ENCODE measurements around the gene CSF1R. TPM values are rescaled to one million over a fixed set of nuclear protein-coding genes. Genes with fewer than 3 reads are reported as not detected.

Gene CSF1R
- polyA plus RNA-seq, 1 donor (not counting 4 experiments of a cell fraction or from before 2014, with no cell fraction given) = not detected

GRCh38 chr5:150120062-150120441, 33.7 kb upstream of the CSF1R start:
- no peak overlapping the region for H2AFZ ChIP-seq (ENCODE audit: control insufficient read depth, low read length)
- H3K4me1 ChIP-seq (ENCODE audit: control insufficient read depth, extremely low read depth, insufficient read depth, low read length) = peaks cover 3% of the 10 kb centered on the region
- no peak overlapping the region for H3K4me3 ChIP-seq (ENCODE audit: control insufficient read depth in 2 of 3, extremely low read depth in 1 of 3, insufficient read depth in 2 of 3, low read depth in 1 of 3, low read length in 3 of 3)
- no peak overlapping the region for H3K27ac ChIP-seq (ENCODE audit: control insufficient read depth, insufficient read depth, low read length)
- no peaks in the 10 kb centered on the region for H3K9me3 ChIP-seq (ENCODE audit: control insufficient read depth, low read depth, low read length)
- no peak overlapping the region for H3K9ac ChIP-seq (ENCODE audit: control insufficient read depth, extremely low read depth, insufficient read depth, low read length)
- peaks cover 4% of the 10 kb centered on the region for H3K27me3 ChIP-seq (ENCODE audit: control insufficient read depth, extremely low read depth, insufficient read depth, low read length)
- no peak overlapping the region for H3K4me2 ChIP-seq (ENCODE audit: control insufficient read depth, extremely low read depth, insufficient read depth, low read depth, low read length)
- H4K20me1 ChIP-seq (ENCODE audit: control insufficient read depth, extremely low read depth, insufficient read depth, low read length) = no peaks in the 10 kb centered on the region
- dilution Hi-C loops (cut with MboI; ENCODE audit: extremely low pct_ligation_motif_present, low sequenced_read_pairs) = no loop called here
- no peaks in the 10 kb centered on the region for H3K9me1 ChIP-seq (ENCODE audit: control insufficient read depth, extremely low read depth, insufficient read depth, low read length)
- TF ChIP-seq EZH2 (IDR thresholded peaks at IDR 0.05; ENCODE audit: low read length) = no peak
- no peak for TF ChIP-seq CTCF (optimal IDR thresholded peaks at IDR 0.05 in 1 of 3, IDR thresholded peaks at IDR 0.05 in 1 of 3, conservative IDR thresholded peaks at IDR 0.05 in 1 of 3; ENCODE audit: extremely low read depth in 1 of 3, insufficient read depth in 2 of 3, low read length in 3 of 3)
- H3K36me3 ChIP-seq (ENCODE audit: control insufficient read depth in 2 of 2, extremely low read depth in 1 of 2, insufficient read depth in 2 of 2, low read length in 2 of 2) = no peaks in the 10 kb centered on the region
- H3K79me2 ChIP-seq (ENCODE audit: control insufficient read depth, insufficient read depth, low read length) = no peaks in the 10 kb centered on the region
- DNase-seq (ENCODE audit: low read depth, low spot score) (no peak), FAIRE-seq (no peak)

- TF ChIP-seq CTCF (optimal IDR thresholded peaks at IDR 0.05 in 1 of 3, IDR thresholded peaks at IDR 0.05 in 1 of 3, conservative IDR thresholded peaks at IDR 0.05 in 1 of 3; ENCODE audit: extremely low read depth in 1 of 3, insufficient read depth in 2 of 3, low read length in 3 of 3) = peak in 1 of 3 experiments; percentile 30
- TF ChIP-seq EZH2 (IDR thresholded peaks at IDR 0.05; ENCODE audit: low read length) = no peak
- DNase-seq (ENCODE audit: low read depth, low spot score) = no peak
- Histone ChIP-seq H3K27ac (ENCODE audit: control insufficient read depth, insufficient read depth, low read length) (no peak overlapping the region), H3K27me3 (ENCODE audit: control insufficient read depth, extremely low read depth, insufficient read depth, low read length) (peaks cover 4% of the 10 kb centered on the region), H3K4me2 (ENCODE audit: control insufficient read depth, extremely low read depth, insufficient read depth, low read depth, low read length) (no peak overlapping the region), H2AFZ (ENCODE audit: control insufficient read depth, low read length) (no peak overlapping the region), H3K9ac (ENCODE audit: control insufficient read depth, extremely low read depth, insufficient read depth, low read length) (no peak overlapping the region), H3K4me1 (ENCODE audit: control insufficient read depth, extremely low read depth, insufficient read depth, low read length) (peaks cover 3% of the 10 kb centered on the region), H4K20me1 (ENCODE audit: control insufficient read depth, extremely low read depth, insufficient read depth, low read length) (no peaks in the 10 kb centered on the region), H3K4me3 (ENCODE audit: control insufficient read depth in 2 of 3, extremely low read depth in 1 of 3, insufficient read depth in 2 of 3, low read depth in 1 of 3, low read length in 3 of 3) (no peak overlapping the region), H3K9me3 (ENCODE audit: control insufficient read depth, low read depth, low read length) (no peaks in the 10 kb centered on the region), H3K9me1 (ENCODE audit: control insufficient read depth, extremely low read depth, insufficient read depth, low read length) (no peaks in the 10 kb centered on the region), H3K36me3 (ENCODE audit: control insufficient read depth in 2 of 2, extremely low read depth in 1 of 2, insufficient read depth in 2 of 2, low read length in 2 of 2) (no peaks in the 10 kb centered on the region), H3K79me2 (ENCODE audit: control insufficient read depth, insufficient read depth, low read length) (no peaks in the 10 kb centered on the region)
- dilution Hi-C loops (cut with MboI; ENCODE audit: extremely low pct_ligation_motif_present, low sequenced_read_pairs) = no loop called here
- no peak for FAIRE-seq
Measured at GRCh38 chr5:150119421-150120061, 33.2 kb upstream of the CSF1R start.
